Upper lobe of right lung (tissue), 1 donor: ENCODE measurements around the gene RPL31. TPM values are rescaled to one million over a fixed set of nuclear protein-coding genes. Genes with fewer than 3 reads are reported as not detected.

Experiments used
- ATAC-seq: fragments of 200-7000 bp; cut with Tn5 transposase; one replicate; pipeline ENCODE4 v1.9.1; 2020; ENCODE audit warnings: mild to moderate bottlenecking, moderate library complexity
- DNase-seq: peaks from one replicate; pipeline ENCODE4 v3.0.0-alpha.2; 2020
- H3K27ac ChIP-seq: fragments of 200-600 bp; one replicate; pipeline ENCODE4 v1.8.0; 2022
- H3K27me3 ChIP-seq: fragments of 200-600 bp; one replicate; pipeline ENCODE4 v1.8.0; 2022; ENCODE audit warnings: mild to moderate bottlenecking
- H3K36me3 ChIP-seq: fragments of 200-600 bp; one replicate; pipeline ENCODE4 v1.8.0; 2022
- H3K4me1 ChIP-seq: fragments of 200-600 bp; one replicate; pipeline ENCODE4 v1.8.0; 2022
- H3K4me3 ChIP-seq: fragments of 200-600 bp; one replicate; pipeline ENCODE4 v1.8.0; 2022; ENCODE audit warnings: mild to moderate bottlenecking
- H3K9me3 ChIP-seq: fragments of 200-600 bp; one replicate; pipeline ENCODE4 v1.8.0; 2022
- intact Hi-C: fragments of 100-400 bp; cut with DNase I; formaldehyde crosslinking; loops from one replicate; pipeline ENCODE4 v1.11.0; 2022
- total RNA-seq: library from RNA; stranded (reverse); fragmentation: NEBNext Ultra II Directional; extraction: Animal tissue kit (Norgen Biotek cat#: 25700); gene quantifications from one replicate; pipeline ENCODE4 v1.2.1, GENCODE V29; 2021
- TF ChIP-seq, protein P1 (sequence below): fragments of 200-600 bp; IDR thresholded peaks from one replicate; pipeline ENCODE4 v1.8.0; 2022; ENCODE audit warnings: antibody characterized with exemption
- donor health status: DM: no; HTN: yes; CAD: no; lungs with severe emphysema.

RPL31 gene
- total RNA-seq, 1 donor from 2014 or later: 1,071 TPM

DNA sequence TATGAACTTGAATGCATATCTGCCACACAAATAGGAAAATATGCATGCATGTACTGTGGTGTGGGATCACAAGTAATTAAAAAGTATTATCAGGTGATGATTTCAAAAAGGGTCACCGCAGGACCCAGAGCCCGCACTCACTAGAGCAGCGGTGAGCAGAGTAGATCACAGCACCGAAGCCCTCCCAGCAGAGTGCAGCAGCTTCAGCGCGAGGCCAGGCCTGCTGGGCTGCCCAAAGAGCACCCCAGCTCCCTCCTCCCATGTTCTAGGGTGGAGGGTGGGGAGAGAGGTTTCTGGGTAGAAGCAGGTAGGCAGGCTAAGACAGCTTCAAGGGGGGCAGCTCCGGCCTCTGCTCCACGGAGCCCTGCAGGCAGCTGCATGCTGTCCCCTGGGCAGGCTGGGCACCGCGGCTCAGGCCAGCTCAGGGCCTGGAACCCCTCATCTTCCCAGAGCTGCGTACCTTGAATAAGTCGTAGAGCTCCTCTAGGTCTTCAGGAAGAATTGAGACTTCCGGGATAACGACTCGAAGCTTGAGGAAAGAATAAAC lies 24.9 kb downstream of the RPL31 start:
- no peak overlapping the region for H3K4me3 ChIP-seq
- H3K36me3 ChIP-seq: peaks cover 26% of the 10 kb centered on the region
- no peaks in the 10 kb centered on the region for H3K9me3 ChIP-seq
- H3K27me3 ChIP-seq: no peaks in the 10 kb centered on the region
- intact Hi-C loops: no loop called here
- H3K27ac ChIP-seq: no peak overlapping the region
- no peaks in the 10 kb centered on the region for H3K4me1 ChIP-seq
- no peak for DNase-seq
- TF ChIP-seq, protein P1, sequence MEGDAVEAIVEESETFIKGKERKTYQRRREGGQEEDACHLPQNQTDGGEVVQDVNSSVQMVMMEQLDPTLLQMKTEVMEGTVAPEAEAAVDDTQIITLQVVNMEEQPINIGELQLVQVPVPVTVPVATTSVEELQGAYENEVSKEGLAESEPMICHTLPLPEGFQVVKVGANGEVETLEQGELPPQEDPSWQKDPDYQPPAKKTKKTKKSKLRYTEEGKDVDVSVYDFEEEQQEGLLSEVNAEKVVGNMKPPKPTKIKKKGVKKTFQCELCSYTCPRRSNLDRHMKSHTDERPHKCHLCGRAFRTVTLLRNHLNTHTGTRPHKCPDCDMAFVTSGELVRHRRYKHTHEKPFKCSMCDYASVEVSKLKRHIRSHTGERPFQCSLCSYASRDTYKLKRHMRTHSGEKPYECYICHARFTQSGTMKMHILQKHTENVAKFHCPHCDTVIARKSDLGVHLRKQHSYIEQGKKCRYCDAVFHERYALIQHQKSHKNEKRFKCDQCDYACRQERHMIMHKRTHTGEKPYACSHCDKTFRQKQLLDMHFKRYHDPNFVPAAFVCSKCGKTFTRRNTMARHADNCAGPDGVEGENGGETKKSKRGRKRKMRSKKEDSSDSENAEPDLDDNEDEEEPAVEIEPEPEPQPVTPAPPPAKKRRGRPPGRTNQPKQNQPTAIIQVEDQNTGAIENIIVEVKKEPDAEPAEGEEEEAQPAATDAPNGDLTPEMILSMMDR: no peak
- ATAC-seq: no peak

DNA sequence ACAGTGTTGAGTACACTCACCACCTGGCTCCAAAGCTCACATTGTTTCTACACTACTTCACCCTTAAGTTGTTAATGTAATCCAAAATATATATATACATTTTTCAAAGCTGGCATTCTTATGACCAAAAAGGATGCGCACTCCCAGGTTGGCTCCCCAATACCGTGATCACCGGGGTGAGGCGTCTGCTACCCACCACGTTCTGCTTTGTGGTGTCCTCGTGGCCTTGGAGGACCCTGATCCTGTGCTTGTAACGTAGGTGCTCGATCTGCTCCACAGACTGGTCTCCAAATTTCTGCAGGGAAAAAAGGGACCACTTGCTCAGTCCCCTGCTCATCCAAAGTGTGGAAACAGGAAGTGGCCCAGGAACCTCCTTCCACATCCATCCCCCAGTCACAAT lies 25.8 kb downstream of the RPL31 start:
- Histone ChIP-seq H3K27ac (no peak overlapping the region), H3K27me3 (no peaks in the 10 kb centered on the region), H3K36me3 (peaks cover 28% of the 10 kb centered on the region), H3K9me3 (no peaks in the 10 kb centered on the region), H3K4me1 (no peaks in the 10 kb centered on the region), H3K4me3 (no peak overlapping the region)
- intact Hi-C loops: no loop called here
- TF ChIP-seq, protein P1: no peak
- DNase-seq (no peak), ATAC-seq (no peak)

DNA sequence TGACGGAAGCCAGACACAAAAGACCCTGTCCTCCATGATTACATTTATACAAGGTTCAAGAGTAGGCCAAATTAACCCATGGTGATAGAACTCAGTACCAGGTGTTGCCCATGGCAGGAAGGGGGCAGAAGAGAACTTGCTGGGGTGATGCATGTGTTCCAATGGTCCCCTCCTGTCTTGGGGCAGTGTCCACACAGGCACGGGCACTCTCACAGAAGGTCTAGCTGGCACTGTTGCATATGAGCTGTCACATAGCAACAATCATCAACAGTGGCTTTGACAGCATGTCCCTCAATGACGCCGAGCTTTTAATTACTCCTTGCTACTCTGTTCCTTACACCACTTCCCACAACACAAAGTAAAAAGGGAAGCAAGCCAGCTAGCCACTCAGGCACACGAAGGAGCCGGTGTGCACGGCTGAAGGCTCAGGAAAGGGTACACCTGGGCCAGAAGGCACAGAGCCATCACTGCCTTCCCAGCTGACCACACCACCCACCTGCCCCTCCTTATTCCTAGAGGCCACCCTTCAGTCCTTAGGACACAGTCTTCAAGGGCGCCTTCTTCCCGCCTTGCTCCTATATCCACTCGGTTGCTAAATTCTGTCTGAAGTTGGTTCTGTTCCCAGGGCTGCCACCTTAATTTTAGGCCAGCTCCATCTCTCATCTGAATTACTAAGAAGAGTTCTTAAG lies 28.9 kb downstream of the RPL31 start:
- no peak overlapping the region for H3K27ac ChIP-seq
- DNase-seq (no peak), ATAC-seq (peak; percentile 47)
- H3K27me3 ChIP-seq: no peaks in the 10 kb centered on the region
- H3K4me1 ChIP-seq: no peaks in the 10 kb centered on the region
- no peaks in the 10 kb centered on the region for H3K9me3 ChIP-seq
- intact Hi-C loops: no loop called here
- H3K4me3 ChIP-seq: no peak overlapping the region
- TF ChIP-seq, protein P1: no peak
- H3K36me3 ChIP-seq: peaks cover 38% of the 10 kb centered on the region

DNA sequence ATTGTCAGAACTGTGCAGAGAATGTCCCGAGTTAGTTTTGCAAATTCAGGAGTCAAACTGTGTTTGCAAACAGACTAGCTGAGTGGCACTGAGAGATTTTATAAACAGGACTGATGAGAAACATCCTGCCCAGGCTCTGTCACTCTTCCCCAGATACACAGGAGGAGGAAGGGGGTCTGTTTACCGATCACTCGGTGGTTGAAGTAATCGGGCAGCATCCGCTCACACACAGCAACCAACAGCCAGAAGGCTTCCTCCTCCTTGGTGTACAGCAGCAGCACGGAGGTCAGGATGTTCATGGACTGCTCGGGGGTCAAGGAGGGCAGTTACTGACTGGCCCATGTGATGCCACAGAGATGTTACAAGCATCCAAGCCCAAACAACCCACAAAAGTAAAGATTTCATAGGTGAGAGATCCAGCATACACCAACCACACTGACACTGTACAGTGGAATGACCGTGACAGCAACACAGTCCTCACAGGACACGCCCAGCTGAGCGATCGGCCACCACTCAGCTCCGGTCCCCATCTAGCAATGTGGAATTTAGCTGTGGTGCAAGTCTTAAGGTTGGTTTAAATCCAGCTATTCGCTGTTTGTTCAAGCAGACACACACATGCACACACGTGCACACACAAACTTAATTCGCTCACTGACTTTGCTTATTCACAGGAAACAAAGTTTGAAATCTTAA lies 30.1 kb downstream of the RPL31 start:
- Histone ChIP-seq H3K27me3 (no peaks in the 10 kb centered on the region), H3K27ac (no peak overlapping the region), H3K36me3 (peaks cover 29% of the 10 kb centered on the region), H3K4me1 (no peaks in the 10 kb centered on the region), H3K9me3 (no peaks in the 10 kb centered on the region), H3K4me3 (no peak overlapping the region)
- TF ChIP-seq, protein P1: no peak
- ATAC-seq: peak; percentile 17
- intact Hi-C loops: no loop called here
- DNase-seq: no peak

DNA sequence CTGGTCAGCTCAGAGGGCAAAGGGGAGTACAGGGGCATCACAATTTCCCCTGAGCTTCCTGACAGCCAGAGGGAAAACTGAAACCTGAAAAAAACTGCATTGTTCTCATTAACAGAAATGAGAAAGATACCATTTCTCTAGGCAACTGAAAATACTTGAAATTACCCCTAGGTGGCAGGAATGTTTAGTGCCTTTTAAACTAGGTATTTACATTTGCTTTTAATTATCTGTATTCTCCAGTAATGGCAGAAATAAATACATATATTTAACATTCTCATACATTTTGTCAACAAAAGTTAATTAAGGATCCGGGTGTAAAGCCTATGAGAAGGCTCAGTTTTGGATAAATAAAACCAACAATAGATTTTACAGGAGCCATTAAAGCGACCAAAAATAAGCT lies 34.5 kb downstream of the RPL31 start:
- DNase-seq (no peak), ATAC-seq (no peak)
- no peak overlapping the region for H3K4me3 ChIP-seq
- peaks cover 45% of the 10 kb centered on the region for H3K36me3 ChIP-seq
- intact Hi-C loops: no loop called here
- H3K27ac ChIP-seq: no peak overlapping the region
- no peaks in the 10 kb centered on the region for H3K9me3 ChIP-seq
- TF ChIP-seq, protein P1: peak; percentile 58
- H3K27me3 ChIP-seq: no peaks in the 10 kb centered on the region
- no peaks in the 10 kb centered on the region for H3K4me1 ChIP-seq
